HG02678 (cell line): ENCODE data around the gene GALNT5.
"Not testable (repeated sequence)": the region's sequence is repeated elsewhere in the genome, so short reads cannot be mapped to it uniquely, and the experiment has no call there.

Source experiments
- ATAC-seq: cut with Tn5 transposase; IDR thresholded peaks from one replicate; pipeline ENCODE4 v1.9.1; 2021; ENCODE audit warnings: mild to moderate bottlenecking, moderate library complexity; ENCODE audit not compliant: unreplicated experiment

GALNT5 gene

DNA sequence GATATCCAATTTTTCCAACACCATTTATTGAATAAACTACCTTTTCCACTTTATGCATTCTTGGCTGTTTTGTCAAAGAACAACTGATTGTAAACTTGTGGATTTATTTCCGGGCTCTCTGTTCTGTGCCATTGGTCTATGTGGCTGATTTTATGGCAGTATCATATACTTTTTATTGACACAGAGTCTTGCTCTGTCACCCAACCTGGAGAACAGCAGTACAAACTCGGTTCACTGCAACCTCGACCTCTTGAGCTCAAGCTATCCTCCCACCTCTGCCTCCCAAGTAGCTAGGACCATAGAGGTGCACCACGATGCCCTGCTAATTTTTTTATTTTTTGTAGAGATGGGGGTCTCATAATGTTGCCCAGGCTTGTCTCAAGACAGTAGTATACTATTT, 6.7 kb upstream of the GALNT5 start:
- no peak for ATAC-seq

DNA sequence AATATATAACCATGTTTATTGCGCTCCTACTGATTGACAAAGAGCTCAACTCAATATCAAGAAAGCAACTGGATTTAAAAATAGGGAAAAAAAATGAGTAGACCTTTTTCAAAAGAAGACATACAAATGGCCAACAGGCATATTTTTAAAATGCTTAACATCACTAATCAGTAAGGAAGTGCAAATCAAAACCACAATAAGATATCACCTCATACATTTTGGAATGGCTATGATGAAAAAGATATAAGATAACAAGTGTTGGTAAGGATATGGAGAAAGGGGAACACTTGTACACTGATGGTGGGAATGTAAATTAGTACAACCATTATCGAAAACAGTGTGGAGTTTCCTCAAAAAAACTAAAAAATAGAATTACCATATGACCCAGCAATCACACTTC, 5.6 kb upstream of the GALNT5 start:
- no peak for ATAC-seq

DNA sequence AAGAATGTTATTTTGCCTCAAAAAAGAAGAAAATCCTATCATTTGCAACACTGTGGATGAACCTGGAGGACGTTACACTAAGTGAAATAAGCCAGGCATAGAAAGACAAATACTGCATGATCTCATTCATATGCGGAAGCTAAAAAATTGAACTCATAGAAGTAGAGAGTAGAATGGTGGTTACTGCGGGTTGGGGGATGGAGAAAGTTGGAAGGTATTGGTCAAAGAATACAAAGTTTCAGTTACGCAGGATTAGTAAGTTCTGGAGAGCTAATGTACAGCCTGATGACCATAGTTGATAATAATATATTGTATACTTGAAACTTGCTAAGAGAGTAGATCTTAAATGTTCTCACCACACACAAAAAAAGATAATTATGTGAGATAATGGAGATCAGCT, 5.0 kb upstream of the GALNT5 start:
- ATAC-seq: no peak

DNA sequence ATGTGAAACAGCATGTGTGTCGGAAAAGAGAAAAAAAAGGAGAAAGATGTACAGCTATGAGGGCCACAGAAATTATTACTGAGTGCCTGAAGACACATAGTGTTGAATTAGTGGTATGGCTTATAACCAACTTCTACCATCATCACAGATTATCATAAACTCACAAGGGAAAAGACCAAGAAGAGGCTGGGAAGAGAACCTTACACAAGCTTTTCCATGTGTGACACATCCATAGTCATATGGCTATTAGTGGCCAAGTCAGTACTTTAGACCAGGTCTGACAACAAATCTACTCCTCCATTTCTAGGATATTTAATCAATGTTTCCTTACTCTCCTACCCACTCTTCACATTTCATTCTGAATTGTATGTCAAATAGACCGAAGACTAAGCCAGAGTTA, 3.5 kb upstream of the GALNT5 start:
- ATAC-seq: no peak

DNA sequence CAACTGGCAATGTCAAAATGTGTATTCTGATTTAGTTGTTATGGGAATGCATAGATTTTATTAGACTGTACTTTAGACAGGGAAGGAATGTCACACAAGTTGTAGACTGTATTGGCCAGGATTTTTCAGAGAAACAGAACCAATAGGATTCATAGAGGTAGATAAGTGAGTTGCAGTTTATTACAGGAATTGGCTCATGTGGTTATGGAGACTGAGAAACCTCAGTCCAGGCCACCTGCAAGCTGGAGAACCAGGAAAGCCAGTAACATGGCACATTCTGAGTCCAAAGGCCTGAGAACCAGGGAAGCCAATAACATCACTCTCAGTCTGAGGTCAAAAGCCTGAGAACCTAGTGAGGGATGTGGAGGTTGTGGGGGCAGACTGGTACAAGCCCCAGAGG, 1.8 kb upstream of the GALNT5 start:
- ATAC-seq: no peak

DNA sequence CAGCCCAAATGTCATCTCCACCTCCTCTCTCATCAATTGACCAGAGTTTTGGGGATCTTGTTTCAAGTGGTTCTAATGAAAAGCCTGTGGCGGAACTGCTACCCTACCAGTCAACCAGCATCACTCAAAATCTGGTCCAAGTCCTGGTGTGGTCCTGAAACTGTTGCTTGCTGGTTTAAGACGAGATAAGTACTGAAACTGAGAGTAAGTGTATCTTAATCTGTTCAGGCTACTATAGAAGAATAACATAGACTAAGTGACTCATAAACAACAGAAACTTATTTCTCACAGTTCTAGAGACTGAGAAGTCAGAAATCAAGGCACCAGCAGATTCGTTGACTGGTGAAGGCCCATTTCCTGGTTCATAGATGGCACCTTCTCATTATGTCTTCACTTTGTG, 879 bp upstream of the GALNT5 start:
- peak; percentile 94 for ATAC-seq

DNA sequence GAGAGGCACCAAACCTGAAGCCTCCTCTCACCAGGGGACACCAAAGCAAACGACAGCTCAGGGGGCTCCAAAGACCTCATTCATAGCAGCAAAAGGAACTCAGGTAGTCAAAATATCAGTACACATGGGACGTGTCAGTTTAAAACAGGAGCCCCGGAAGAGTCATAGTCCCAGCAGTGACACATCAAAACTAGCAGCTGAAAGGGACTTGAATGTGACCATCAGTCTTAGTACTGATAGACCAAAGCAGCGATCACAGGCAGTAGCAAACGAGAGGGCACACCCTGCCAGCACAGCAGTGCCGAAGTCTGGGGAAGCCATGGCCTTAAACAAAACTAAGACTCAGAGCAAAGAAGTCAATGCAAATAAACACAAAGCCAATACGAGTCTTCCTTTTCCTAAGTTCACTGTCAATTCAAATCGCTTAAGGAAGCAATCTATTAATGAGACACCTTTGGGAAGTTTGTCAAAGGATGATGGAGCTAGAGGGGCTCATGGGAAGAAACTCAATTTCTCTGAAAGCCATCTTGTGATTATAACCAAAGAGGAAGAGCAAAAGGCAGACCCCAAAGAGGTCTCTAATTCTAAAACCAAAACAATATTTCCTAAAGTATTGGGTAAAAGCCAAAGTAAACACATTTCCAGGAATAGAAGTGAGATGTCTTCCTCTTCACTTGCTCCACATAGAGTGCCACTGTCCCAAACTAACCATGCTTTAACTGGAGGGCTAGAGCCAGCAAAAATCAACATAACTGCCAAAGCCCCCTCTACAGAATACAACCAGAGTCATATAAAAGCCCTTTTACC, 1.2 kb downstream of the GALNT5 start:
- ATAC-seq: no peak

DNA sequence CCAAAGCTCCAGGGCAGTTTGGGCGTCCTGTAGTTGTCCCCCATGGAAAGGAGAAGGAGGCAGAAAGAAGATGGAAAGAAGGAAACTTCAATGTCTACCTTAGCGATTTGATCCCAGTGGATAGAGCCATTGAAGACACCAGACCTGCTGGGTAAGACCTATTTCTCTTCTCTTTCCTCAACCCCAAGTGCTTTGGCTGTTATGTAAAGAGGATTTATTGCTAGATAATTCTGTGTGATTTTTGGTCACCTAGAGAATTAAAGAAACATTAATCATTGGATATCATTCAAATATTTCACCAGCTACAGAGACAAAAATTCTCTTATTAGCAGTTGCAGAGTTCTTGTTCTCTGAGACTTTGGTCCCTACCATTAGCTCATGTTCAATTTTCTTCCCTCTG, 1.9 kb downstream of the GALNT5 start:
- ATAC-seq: no peak

DNA sequence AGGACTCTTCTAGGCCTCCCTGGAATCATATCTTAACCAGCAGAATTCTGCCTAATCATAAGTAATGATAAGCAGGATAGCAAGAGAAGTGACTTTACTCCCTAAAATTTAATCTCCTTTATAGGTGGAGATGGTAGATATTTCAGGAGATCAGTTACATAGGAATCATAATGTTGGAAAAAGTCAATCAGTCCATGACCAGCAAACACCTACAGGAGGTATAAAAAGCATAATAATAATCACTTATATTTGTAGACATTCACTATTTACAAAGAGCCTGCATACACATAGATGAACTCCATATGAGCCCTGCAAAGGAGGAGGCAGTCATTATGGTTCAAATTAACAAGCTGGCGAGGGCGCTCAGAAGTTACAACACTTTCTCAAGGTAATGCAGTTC, 2.5 kb downstream of the GALNT5 start:
- no peak for ATAC-seq

DNA sequence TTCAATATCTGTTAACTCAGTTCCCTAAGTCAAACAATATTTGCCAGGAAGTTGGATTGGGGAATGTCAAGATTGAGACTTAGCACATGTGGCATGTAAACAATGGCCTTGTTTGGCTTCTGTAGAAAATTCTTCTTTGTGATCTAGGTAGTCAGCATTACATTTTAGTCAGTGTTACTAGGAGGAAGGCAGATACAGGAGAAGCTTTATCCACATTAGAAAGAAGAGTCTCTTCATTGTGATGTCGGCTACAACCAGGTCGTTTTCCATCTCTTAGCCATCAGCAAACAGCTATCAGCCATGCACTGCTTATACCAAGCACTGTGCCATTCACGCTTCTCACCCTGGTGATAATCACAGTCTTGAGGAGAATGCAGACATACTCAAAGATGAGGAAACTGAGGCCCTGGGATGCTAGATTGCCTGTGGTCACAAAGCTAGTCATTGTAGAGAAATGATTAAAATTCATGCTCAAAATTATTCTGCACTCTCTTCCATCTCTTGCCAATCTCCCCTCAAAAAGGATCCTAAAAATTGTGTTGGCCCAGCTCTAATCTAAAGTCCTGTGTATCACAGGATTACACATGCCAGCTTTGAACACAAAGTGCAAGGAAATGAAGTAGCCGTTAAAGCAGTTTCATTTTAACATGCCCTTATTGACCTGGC, 3.2 kb downstream of the GALNT5 start:
- ATAC-seq: no peak

DNA sequence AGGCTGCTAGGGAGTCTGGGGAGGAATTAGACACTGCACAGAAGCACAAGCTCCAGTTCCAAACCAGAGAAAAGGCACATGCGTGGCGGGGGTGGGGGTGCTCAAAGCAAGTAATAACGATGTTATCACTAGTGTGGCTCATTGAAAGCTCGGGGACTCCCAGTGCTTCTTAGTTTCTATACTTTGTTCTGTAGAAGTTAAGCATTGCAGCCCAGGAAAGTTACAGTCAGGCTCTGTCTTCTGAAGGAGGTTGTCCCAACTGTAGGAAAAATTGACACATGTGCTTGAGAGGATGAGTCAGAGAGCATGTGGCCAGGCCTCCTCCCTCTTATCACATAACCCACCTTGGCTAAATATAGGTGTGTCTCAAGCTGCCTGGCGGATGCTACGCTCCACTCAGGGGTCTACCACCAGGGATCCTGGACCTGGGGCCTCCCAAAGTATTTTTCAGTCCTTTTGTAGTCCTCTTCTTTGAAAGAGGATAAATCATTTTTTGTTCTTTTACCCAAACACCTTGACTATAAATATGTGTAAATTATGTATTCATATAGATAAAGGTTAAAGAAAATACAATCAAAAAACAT, 3.8 kb downstream of the GALNT5 start:
- ATAC-seq: no peak

DNA sequence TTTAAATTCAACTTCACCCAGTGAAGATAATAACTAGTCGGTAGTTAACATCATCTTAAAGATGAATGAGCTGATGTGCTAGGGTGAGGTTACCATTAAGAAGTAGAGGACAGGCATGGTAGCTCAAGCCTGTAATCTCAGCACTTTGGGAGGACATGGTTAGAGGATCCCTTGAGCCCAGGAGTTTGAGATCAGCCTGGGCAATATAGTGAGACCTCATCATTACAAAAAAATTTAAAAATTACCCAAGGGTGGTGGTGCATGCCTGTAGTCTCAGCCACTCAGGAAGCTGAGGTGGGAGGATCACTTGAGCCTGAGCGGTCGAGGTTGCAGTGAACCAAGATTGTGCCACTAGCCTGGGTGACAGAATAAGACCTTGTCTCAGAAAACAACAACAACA, 4.7 kb downstream of the GALNT5 start:
- ATAC-seq: no peak

DNA sequence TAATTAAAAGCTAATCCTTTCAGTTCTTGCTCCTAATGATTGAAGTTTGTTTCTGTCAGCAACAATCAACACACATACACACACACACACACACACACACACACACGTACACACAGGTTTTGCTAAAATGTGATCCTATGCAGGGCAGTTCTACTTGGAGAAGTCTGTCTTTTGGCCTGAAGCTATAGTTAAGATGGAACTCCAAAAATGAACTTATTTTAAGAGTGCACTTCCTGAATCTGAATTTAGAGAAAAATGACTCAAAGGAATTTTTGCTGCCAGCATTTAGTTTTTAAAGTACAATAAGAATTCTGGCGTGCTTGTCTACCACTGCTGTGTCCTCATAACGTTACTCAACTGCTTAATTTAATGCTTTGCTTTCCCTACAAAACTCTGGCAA, 6.6 kb downstream of the GALNT5 start:
- no peak for ATAC-seq

DNA sequence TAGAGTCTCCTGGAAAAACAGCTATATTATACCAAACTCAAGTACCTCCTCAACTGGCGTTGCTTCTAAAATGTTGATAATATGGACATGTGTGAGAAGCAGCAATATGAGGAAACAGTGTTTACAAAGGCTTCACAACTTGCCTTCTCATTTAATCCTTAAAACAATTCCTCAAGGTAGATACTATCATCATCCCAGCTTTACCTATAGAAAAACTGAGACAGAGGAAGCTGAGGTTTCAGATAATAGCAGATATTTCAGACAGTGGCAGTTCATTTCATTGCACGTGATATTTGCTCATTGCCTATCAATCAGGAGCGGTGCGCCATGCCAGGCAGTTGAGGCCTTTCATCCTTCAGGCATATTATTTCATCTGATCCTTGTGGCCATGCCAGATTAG, 8.3 kb downstream of the GALNT5 start:
- ATAC-seq: no peak

DNA sequence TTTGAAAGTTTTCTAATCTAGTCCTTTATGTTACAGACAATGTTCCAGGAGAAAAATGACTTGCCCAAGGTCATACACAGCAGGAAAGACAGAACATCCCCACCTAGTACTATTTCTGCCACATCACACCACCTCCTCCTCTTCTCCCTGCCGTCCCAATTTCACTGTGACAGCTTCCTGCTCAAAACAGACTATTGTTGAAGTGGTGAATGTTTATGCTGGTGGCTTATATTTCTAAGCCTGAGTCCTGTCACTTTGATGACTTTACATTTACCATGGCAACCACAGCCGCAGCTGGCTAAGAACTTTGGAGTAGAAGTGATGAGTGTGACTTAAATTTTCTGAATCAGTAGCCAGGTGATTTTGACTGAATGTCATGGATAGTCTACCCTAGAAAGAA, 10.0 kb downstream of the GALNT5 start:
- no peak for ATAC-seq

DNA sequence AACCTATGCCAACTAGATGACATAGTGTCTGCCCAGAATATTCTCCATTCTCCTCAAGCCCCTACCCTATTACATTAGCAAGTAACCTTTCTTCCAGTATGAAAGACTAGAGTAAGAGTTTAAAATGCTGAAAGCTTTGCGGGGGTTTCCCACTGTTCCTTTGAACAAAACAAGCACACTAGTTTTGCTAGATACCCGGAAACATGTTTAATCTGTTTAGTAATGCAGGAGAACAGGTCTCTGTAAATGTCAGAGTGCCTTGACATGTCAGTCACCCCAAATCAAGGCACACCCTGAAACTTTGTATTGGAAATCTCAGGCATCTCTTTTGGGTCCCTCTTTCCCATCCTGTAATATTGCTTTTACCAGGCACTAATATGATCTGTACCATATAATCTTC, 11.6 kb downstream of the GALNT5 start:
- ATAC-seq: no peak

DNA sequence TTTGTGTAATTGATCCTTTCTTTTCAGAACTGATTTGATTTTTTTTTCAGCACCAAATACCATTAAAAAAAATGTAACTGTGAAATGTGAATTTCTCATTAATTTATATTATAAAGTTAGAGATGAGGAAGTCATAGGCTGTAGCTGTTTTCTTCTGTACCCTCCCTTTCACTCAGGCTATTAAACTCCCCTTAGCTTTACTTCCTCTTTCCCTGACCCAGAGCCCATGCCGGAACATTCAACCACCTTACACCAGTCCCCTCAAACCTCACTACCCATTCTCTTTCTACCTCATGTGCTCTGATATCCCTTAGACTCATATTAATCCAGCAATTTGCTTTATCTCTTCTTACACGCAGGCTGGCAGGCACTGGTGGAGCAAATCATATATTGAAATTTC, 12.4 kb downstream of the GALNT5 start:
- ATAC-seq: peak; percentile 59

DNA sequence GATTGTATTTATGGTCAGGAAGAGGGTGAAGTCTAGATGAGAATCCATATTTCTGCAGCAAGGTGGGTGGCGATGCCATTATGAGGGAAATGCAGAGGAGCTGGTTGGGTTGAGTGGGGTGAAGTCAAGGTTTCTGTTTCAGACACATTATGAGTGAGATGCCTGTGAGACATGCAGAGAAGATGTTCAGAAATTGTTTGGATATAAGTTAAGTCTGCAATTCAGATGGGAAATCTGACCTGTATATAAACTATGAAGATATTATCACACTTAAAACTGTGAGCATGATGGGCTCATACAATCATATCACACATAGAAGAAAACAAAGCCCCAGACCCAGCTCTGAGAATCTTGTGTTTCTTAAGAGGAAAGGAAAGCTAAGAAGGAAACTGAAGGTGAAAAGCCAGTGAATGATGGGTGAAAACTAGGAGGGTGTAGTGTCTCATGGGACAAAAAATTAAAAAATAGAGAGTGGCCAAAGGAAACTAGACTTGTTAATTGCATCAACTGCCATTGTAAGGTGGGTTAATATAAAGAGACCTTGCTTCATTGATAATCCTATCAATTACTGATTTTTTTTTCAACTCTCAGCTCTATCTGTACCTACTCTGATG, 14.2 kb downstream of the GALNT5 start:
- no peak for ATAC-seq

DNA sequence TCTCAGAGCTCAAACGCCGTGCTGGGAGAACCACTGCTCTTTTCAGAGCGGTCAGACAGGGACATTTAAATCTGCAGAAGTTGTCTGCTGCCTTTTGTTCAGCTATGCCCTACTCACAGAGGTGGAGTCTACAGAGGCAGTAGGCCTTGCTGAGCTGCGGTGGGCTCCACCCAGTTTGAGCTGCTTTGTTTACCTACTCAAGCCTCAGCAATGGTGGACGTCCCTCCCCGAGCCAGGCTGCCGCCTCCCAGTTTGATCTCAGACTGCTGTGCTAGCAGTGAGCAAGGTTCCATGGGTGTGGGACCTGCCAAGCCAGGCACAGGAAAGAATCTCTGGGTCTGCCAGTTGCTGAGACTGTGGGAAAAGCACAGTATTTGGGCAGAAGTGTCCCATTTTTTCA, 21.8 kb downstream of the GALNT5 start:
- not testable (repeated sequence) for ATAC-seq

DNA sequence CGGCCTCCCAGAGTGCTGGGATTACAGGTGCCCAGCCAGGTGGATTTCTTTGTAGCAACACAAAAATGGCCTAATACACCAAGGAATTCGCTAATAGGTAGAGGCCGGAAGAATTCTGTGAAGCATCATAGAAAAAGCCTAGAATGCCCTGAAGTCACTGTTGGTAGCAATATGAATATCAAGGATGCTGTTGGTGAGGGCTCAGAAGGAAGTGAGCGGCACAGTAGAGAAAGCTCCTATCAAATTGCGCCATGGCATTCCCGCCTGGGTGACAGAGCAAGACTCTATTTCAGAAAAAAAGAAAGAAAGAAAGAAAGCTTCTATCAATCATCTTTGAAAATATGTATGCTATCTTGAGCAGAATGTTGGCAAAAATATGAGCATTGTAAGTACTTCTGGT, 23.8 kb downstream of the GALNT5 start:
- no peak for ATAC-seq

DNA sequence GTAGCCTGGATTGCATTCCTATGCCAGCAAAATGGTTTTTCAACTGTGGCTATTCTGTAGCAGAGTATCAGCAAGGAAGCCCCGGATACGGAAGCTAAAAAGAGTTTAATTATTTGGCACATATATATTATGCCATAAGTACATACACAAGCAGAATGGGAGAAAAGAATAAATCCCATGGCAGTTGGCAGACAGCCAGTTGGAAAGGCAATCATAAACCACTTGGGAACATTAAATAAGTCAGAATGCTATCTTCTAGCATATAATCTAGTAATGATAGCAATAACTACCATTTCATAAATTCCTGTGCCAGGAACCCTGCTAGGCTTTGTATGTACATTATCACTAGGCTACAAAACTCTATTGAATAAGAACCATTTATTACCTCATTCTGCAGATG, 26.0 kb downstream of the GALNT5 start:
- no peak for ATAC-seq

DNA sequence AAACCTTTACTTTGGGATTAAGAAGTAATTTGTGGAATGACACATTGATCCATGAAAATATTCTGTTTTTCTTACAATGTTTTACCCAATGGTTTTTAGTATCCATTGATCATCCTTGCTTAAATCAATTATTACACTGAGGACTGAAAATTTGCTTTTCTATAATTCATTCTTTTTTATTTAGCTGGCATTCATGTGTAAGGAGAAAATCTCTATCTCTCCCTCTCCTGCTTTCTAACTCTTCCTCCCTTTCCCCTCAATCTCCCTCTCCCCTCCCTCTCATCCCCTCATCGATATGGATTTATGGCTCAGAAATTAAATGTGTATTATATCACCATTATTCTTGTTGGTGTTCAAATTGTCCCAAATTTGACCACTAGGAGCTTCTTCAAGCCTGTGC, 29.7 kb downstream of the GALNT5 start:
- ATAC-seq: no peak
